ENCODE measurements around the gene C7orf25. TPM values are rescaled to one million over a fixed set of nuclear protein-coding genes. Genes with fewer than 3 reads are reported as not detected.

C7orf25 gene
- total and polyA plus RNA-seq, 2 donors (not counting 1 experiment from before 2014, with no cell fraction given): 8.5 to 8.8 TPM

DNA sequence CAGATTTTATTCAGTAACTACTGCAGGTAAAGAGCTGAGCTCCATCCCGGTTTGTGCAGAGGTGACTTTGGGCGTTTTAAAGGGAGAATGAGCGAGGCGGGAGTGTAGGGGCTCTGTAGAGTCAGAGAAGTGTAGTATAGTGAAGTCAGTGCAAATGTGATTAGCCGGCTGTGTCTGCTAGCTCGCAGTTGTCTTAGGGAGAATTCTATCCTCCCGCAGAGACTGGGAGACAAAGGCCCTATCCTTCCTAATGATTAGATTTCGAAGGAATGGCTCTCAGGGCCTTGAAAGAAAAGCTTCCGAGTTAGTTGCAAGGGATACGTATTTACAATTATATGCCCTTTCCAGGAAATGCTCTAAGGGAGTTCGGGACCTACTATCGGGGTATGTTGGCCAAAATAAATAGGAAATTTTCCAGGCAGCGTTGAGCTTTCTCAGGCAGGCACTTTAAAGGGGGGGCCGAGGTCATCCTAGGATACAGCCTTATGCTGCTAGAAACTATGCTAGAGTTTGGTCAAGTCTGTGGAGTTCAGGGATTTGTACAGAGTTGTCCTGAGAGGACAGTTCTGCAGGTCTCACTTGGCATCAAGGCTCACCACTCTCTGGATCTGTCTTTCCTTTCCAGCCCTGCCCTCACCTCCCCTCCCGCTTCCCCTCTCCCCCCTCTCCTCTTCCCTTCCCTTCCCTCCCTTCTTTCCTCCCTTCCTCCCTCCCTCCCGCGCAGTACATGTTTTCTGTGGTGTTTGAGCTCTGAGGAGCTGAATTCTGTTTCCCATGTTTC is 21.1 kb upstream of the C7orf25 start:
- H3K9ac ChIP-seq (ENCODE audit: insufficient read depth, low read length): peak overlapping the region; percentile 54
- H3K27ac ChIP-seq (ENCODE audit: insufficient read depth, low read length): peak overlapping the region; percentile 96
- H3K4me1 ChIP-seq (ENCODE audit: control insufficient read depth, extremely low read depth, insufficient read depth, low read length): peaks cover 2% of the 10 kb centered on the region
- peaks cover 56% of the 10 kb centered on the region for H3K79me2 ChIP-seq (ENCODE audit: control insufficient read depth, insufficient read depth, low read length)
- peaks cover 7% of the 10 kb centered on the region for H3K36me3 ChIP-seq (ENCODE audit: control insufficient read depth, insufficient read depth, low read length)
- no peaks in the 10 kb centered on the region for H3K9me3 ChIP-seq (ENCODE audit: control insufficient read depth, insufficient read depth, low read depth, low read length)
- TF ChIP-seq EZH2 (IDR thresholded peaks at IDR 0.05; ENCODE audit: low read length, missing control alignments) (no peak), CTCF (conservative IDR thresholded peaks at IDR 0.05 in 1 of 2, IDR thresholded peaks at IDR 0.05 in 1 of 2; ENCODE audit: low read depth in 1 of 2, low read length in 2 of 2) (no peak)
- H4K20me1 ChIP-seq (ENCODE audit: control insufficient read depth, extremely low read depth, insufficient read depth, low read length): no peaks in the 10 kb centered on the region
- H3K27me3 ChIP-seq (ENCODE audit: control insufficient read depth, insufficient read depth, low read length): no peaks in the 10 kb centered on the region
- peak overlapping the region; percentile 17 for H2AFZ ChIP-seq (ENCODE audit: low read length)
- peak; percentile 38 to 41 for DNase-seq (ENCODE audit: low read depth in 2 of 2)
- H3K4me2 ChIP-seq (ENCODE audit: extremely low read depth, insufficient read depth, low read length): peak overlapping the region; percentile 80
- H3K4me3 ChIP-seq (replicated peaks in 1 of 4; ENCODE audit: control extremely low read depth in 1 of 4, insufficient read depth in 1 of 4, low read depth in 3 of 4, low read length in 4 of 4): peak overlapping the region; percentile 51 to 93 (median 82)

- TF ChIP-seq CTCF (conservative IDR thresholded peaks at IDR 0.05 in 1 of 2, IDR thresholded peaks at IDR 0.05 in 1 of 2; ENCODE audit: low read depth in 1 of 2, low read length in 2 of 2): no peak
- no peak for TF ChIP-seq EZH2 (IDR thresholded peaks at IDR 0.05; ENCODE audit: low read length, missing control alignments)
- peak within 1 kb of the TSS; percentile 87 for H3K9ac ChIP-seq (ENCODE audit: insufficient read depth, low read length)
- peak within 1 kb of the TSS; percentile 96 for H3K27ac ChIP-seq (ENCODE audit: insufficient read depth, low read length)
- H4K20me1 ChIP-seq (ENCODE audit: control insufficient read depth, extremely low read depth, insufficient read depth, low read length): no peaks in the 10 kb centered on the region
- peaks cover 63% of the 10 kb centered on the region for H3K79me2 ChIP-seq (ENCODE audit: control insufficient read depth, insufficient read depth, low read length)
- H3K9me3 ChIP-seq (ENCODE audit: control insufficient read depth, insufficient read depth, low read depth, low read length): no peaks in the 10 kb centered on the region
- H3K36me3 ChIP-seq (ENCODE audit: control insufficient read depth, insufficient read depth, low read length): peaks cover 7% of the 10 kb centered on the region
- H3K4me2 ChIP-seq (ENCODE audit: extremely low read depth, insufficient read depth, low read length): peak within 1 kb of the TSS; percentile 86
- no peaks in the 10 kb centered on the region for H3K27me3 ChIP-seq (ENCODE audit: control insufficient read depth, insufficient read depth, low read length)
- H3K4me1 ChIP-seq (ENCODE audit: control insufficient read depth, extremely low read depth, insufficient read depth, low read length): peaks cover 2% of the 10 kb centered on the region
- peak; percentile 97 for DNase-seq (ENCODE audit: low read depth in 2 of 2)
- H3K4me3 ChIP-seq (replicated peaks in 1 of 4; ENCODE audit: control extremely low read depth in 1 of 4, insufficient read depth in 1 of 4, low read depth in 3 of 4, low read length in 4 of 4): peak within 1 kb of the TSS; percentile 51 to 97 (median 88)
- H2AFZ ChIP-seq (ENCODE audit: low read length): peak within 1 kb of the TSS; percentile 97
Observed at GRCh38 chr7:42931834-42932651, 20.2 kb upstream of the C7orf25 start, which contains the start of the genes MRPL32 and PSMA2. Gene MRPL32, plus strand, starts transcription at chr7:42932376. Its CDS starts 11 bp downstream, at chr7:42932387. Gene PSMA2, minus strand, starts transcription at chr7:42932174. Its CDS starts 16 bp downstream, at chr7:42932158.

DNA sequence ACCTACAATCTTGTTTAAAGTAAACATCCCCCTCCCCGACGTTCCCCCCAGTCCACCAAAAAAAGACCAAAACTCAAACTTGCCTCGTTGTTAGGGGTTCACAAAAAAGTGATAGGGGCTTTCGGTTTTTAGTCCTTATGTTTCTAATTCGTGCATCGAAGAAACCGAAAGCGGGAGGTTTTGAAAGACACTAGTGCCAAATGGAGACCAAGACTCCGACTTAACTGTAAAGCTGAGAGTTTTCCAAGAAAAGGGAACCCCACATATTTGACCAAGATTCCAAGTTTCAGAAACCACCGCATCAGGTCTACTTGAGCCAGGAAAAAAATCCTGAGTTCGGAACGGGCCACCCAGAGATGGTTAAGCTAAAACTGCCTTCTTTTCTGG is 19.6 kb upstream of the C7orf25 start:
- Histone ChIP-seq H3K4me2 (ENCODE audit: extremely low read depth, insufficient read depth, low read length) (peak overlapping the region; percentile 86), H4K20me1 (ENCODE audit: control insufficient read depth, extremely low read depth, insufficient read depth, low read length) (no peaks in the 10 kb centered on the region), H3K36me3 (ENCODE audit: control insufficient read depth, insufficient read depth, low read length) (peaks cover 7% of the 10 kb centered on the region), H3K79me2 (ENCODE audit: control insufficient read depth, insufficient read depth, low read length) (peaks cover 63% of the 10 kb centered on the region), H3K4me3 (replicated peaks in 1 of 4; ENCODE audit: control extremely low read depth in 1 of 4, insufficient read depth in 1 of 4, low read depth in 3 of 4, low read length in 4 of 4) (peak overlapping the region; percentile 51 to 97 (median 88)), H2AFZ (ENCODE audit: low read length) (peak overlapping the region; percentile 97), H3K27me3 (ENCODE audit: control insufficient read depth, insufficient read depth, low read length) (no peaks in the 10 kb centered on the region), H3K9ac (ENCODE audit: insufficient read depth, low read length) (peak overlapping the region; percentile 87), H3K9me3 (ENCODE audit: control insufficient read depth, insufficient read depth, low read depth, low read length) (no peaks in the 10 kb centered on the region), H3K4me1 (ENCODE audit: control insufficient read depth, extremely low read depth, insufficient read depth, low read length) (peaks cover 2% of the 10 kb centered on the region), H3K27ac (ENCODE audit: insufficient read depth, low read length) (peak overlapping the region; percentile 96)
- peak in 1 of 2 donors; percentile 16 for DNase-seq (ENCODE audit: low read depth in 2 of 2)
- no peak for TF ChIP-seq CTCF (conservative IDR thresholded peaks at IDR 0.05 in 1 of 2, IDR thresholded peaks at IDR 0.05 in 1 of 2; ENCODE audit: low read depth in 1 of 2, low read length in 2 of 2)
- TF ChIP-seq EZH2 (IDR thresholded peaks at IDR 0.05; ENCODE audit: low read length, missing control alignments): no peak
